ENCODE measurements around the gene KLHDC8B. TPM values are rescaled to one million over a fixed set of nuclear protein-coding genes. Genes with fewer than 3 reads are reported as not detected.

Gene KLHDC8B
- total and polyA plus RNA-seq, 11 donors, result 66.3 to 138 (median 112) TPM

DNA sequence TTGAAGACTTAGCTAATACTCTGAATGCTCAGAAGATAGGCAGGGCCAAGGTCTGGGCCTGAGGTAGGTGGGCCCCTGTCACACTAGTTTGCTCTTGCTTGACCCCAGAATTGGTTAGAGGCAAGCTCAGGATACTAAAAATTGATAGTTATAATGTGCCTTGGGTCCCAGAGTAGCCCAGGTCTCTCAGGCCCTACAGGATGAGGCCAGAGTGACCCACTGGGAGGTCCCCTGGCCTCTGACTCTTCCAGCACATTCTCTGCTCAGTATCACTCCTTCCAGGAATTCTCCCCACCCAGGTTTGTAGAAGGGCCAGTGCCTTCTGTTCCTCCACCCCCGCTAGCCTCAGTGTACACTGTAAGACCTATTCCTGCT is 667 bp upstream of the KLHDC8B start:
- no peaks in the 10 kb centered on the region for H3K27me3 ChIP-seq
- intact Hi-C loops (cut with DNase I), result loop anchor here (1.0 to 10.0 kb wide), 15 partner anchors 37 to 278 kb away; partner anchors contain the start of genes C3orf62 (in 9 of the 10), USP4 (in 4 of the 10) and LAMB2 (in 2 of the 10)
- 0 to 10% (median 7%) methylated on average over 1 of the region's 1 CpG for WGBS, 4 donors
- no peak for TF ChIP-seq POLR2A (IDR thresholded peaks at IDR 0.05)
- TF ChIP-seq, protein P1, sequence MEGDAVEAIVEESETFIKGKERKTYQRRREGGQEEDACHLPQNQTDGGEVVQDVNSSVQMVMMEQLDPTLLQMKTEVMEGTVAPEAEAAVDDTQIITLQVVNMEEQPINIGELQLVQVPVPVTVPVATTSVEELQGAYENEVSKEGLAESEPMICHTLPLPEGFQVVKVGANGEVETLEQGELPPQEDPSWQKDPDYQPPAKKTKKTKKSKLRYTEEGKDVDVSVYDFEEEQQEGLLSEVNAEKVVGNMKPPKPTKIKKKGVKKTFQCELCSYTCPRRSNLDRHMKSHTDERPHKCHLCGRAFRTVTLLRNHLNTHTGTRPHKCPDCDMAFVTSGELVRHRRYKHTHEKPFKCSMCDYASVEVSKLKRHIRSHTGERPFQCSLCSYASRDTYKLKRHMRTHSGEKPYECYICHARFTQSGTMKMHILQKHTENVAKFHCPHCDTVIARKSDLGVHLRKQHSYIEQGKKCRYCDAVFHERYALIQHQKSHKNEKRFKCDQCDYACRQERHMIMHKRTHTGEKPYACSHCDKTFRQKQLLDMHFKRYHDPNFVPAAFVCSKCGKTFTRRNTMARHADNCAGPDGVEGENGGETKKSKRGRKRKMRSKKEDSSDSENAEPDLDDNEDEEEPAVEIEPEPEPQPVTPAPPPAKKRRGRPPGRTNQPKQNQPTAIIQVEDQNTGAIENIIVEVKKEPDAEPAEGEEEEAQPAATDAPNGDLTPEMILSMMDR (IDR thresholded peaks at IDR 0.05), result no peak
- peak overlapping the region in 11 of 12 donors; percentile 58 to 98 (median 92) for H3K4me3 ChIP-seq
- no peak for DNase-seq
- no peak for ATAC-seq
- H3K9me3 ChIP-seq, result no peaks in the 10 kb centered on the region
- H3K4me1 ChIP-seq, result peaks cover 13 to 58% (median 48%) of the 10 kb centered on the region in 12 donors
- peak overlapping the region; percentile 79 to 99 (median 96) for H3K27ac ChIP-seq
- H3K36me3 ChIP-seq, result peaks cover 0 to 19% (median 13%) of the 10 kb centered on the region in 9 donors

GRCh38 chr3:49171775-49172500 is 540 bp downstream of the KLHDC8B start:
- no peaks in the 10 kb centered on the region for H3K27me3 ChIP-seq
- DNase-seq (no peak), ATAC-seq (no peak)
- TF ChIP-seq, protein P1 (IDR thresholded peaks at IDR 0.05), result no peak
- TF ChIP-seq POLR2A (IDR thresholded peaks at IDR 0.05), result no peak
- intact Hi-C loops (cut with DNase I), result loop anchor here (1.0 to 10.0 kb wide), 16 partner anchors 35 to 277 kb away; partner anchors contain the start of genes C3orf62 (in 10 of the 10), USP4 (in 5 of the 10) and LAMB2 (in 2 of the 10)
- no peaks in the 10 kb centered on the region for H3K9me3 ChIP-seq
- peak overlapping the region; percentile 79 to 99 (median 96) for H3K27ac ChIP-seq
- peaks cover 0 to 30% (median 25%) of the 10 kb centered on the region in 9 donors for H3K36me3 ChIP-seq
- 5 to 8% (median 5%) methylated on average over 7 of the region's 7 CpGs for whole genome bisulfite sequencing, 4 donors
- peaks cover 13 to 62% (median 46%) of the 10 kb centered on the region in 12 donors for H3K4me1 ChIP-seq
- peak overlapping the region; percentile 47 to 98 (median 92) for H3K4me3 ChIP-seq

DNA sequence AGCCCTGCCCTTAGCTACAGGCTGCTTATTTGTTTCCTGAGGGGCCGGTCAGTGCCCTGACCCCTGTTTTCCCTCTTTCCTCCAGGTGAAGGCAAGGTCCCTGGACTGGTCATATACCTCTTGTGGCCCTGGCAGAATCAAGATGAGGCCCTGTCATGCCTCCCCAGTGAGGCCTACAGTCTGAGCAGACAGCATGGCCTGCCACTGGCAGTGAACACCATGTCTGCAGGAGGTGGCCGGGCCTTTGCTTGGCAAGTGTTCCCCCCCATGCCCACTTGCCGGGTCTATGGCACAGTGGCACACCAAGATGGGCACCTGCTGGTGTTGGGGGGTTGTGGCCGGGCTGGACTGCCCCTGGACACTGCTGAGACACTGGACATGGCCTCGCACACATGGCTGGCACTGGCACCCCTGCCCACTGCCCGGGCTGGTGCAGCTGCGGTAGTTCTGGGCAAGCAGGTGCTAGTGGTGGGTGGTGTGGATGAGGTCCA is 1.2 kb downstream of the KLHDC8B start:
- Histone ChIP-seq H3K27me3 (no peaks in the 10 kb centered on the region), H3K4me3 (peak overlapping the region; percentile 47 to 98 (median 92)), H3K36me3 (peaks cover 0 to 35% (median 27%) of the 10 kb centered on the region in 9 donors), H3K9me3 (no peaks in the 10 kb centered on the region), H3K27ac (peak overlapping the region; percentile 79 to 99 (median 96)), H3K4me1 (peaks cover 13 to 65% (median 48%) of the 10 kb centered on the region in 12 donors)
- TF ChIP-seq, protein P1 (IDR thresholded peaks at IDR 0.05), result no peak
- WGBS, 4 donors, result 12 to 41% (median 23%) methylated on average over 4 to 7 of the region's 7 CpGs
- intact Hi-C loops (cut with DNase I), result loop anchor here (2.0 to 10.0 kb wide), 14 partner anchors 35 to 276 kb away; partner anchors contain the start of genes C3orf62 (in 7 of the 10), USP4 (in 3 of the 10) and LAMB2 (in 2 of the 10)
- ATAC-seq, result no peak
- peak in 1 of 5 donors; percentile 22 for DNase-seq

All from heart left ventricle (tissue), 16 donors.